Common myeloid progenitor, CD34-positive (primary cell): ENCODE measurements around the gene ASIC2.

ENCODE experiments used
- CTCF ChIA-PET: fragments of 350-600 bp; sonication (Branson Sonifier 250); formaldehyde crosslinking; loops from one replicate; lab custom pipeline; 2021; ENCODE audit warnings: antibody characterized with exemption; lab: Charles Lee
- POLR2A ChIA-PET: fragments of 350-600 bp; sonication (Branson Sonifier 250); formaldehyde crosslinking; loops from one replicate; lab custom pipeline; 2021; ENCODE audit warnings: antibody characterized with exemption; lab: Charles Lee
- DNase-seq, 3 donors: peaks; one replicate each; pipeline versions ENCODE4 v3.0.0 to v3.0.0-alpha.2; 2013
- H3K27ac ChIP-seq, 2 experiments: 1 replicate in 1 of 2; 2 replicates in 1 of 2; pipeline ENCODE4 v1.7.0; 2013; ENCODE audit warnings: inconsistent platforms in 2 of 2, low read length in 2 of 2, mild to moderate bottlenecking in 2 of 2, low read depth in 1 of 2, moderate library complexity in 1 of 2; ENCODE audit not compliant: severe bottlenecking in 2 of 2, insufficient read depth in 1 of 2, poor library complexity in 1 of 2
- H3K27me3 ChIP-seq, 5 experiments: replicated peaks in 2 of 5; 1 replicate in 3 of 5; 2 replicates in 2 of 5; pipeline versions ENCODE4 v1.6.1 to v1.7.0; 2013; ENCODE audit warnings: low read length in 4 of 5, mild to moderate bottlenecking in 2 of 5, moderate library complexity in 2 of 5, inconsistent platforms in 1 of 5; ENCODE audit not compliant: insufficient read depth in 5 of 5, control insufficient read depth in 4 of 5
- H3K36me3 ChIP-seq, 4 experiments: 1 replicate in 2 of 4; 2 replicates in 2 of 4; pipeline versions ENCODE4 v1.6.1 to v1.7.0; 2013; ENCODE audit warnings: low read length in 3 of 4, control low read depth in 1 of 4, mild to moderate bottlenecking in 1 of 4; ENCODE audit not compliant: control insufficient read depth in 4 of 4, insufficient read depth in 4 of 4
- H3K4me1 ChIP-seq, 4 experiments: 1 replicate in 3 of 4; 2 replicates in 1 of 4; pipeline versions ENCODE4 v1.6.1 to v1.7.1; 2013; ENCODE audit warnings: low read length in 3 of 4, mild to moderate bottlenecking in 3 of 4, control low read depth in 1 of 4, inconsistent platforms in 1 of 4, moderate library complexity in 1 of 4; ENCODE audit not compliant: control insufficient read depth in 4 of 4, insufficient read depth in 4 of 4; ENCODE audit errors: control extremely low read depth in 1 of 4
- H3K4me3 ChIP-seq, 7 experiments: 1 replicate in 4 of 7; 2 replicates in 3 of 7; pipeline versions ENCODE4 v1.5.1 to v1.7.0; 2013; ENCODE audit warnings: mild to moderate bottlenecking in 7 of 7, low read length in 6 of 7, moderate library complexity in 6 of 7, inconsistent platforms in 2 of 7, low read depth in 2 of 7, control low read depth in 1 of 7; ENCODE audit not compliant: insufficient read depth in 4 of 7, control insufficient read depth in 1 of 7; ENCODE audit errors: extremely low read depth in 1 of 7
- H3K9me3 ChIP-seq, 5 experiments: 1 replicate in 4 of 5; 2 replicates in 1 of 5; pipeline versions ENCODE4 v1.6.1 to v1.7.1; 2013; ENCODE audit warnings: low read length in 4 of 5, mild to moderate bottlenecking in 2 of 5, inconsistent platforms in 1 of 5, low read depth in 1 of 5, moderate library complexity in 1 of 5; ENCODE audit not compliant: control insufficient read depth in 4 of 5, insufficient read depth in 2 of 5; ENCODE audit errors: control extremely low read depth in 1 of 5
- WGBS: methylation state at CpG from one replicate; pipeline ENCODE4 v1.1.5; 2013; ENCODE audit not compliant: insufficient coverage; 5-methylcytosine and 5-hydroxymethylcytosine counted together

The ASIC2 gene

GRCh38 chr17:33302394-33302793 is 9.3 kb upstream of the ASIC2 start:
- peak in 2 of 3 donors; percentile 9 to 20 for DNase-seq
- Histone ChIP-seq H3K9me3 (peaks cover 0 to 2% (median 0%) of the 10 kb centered on the region in 5 experiments), H3K4me1 (peaks cover 0 to 20% (median 2%) of the 10 kb centered on the region in 4 experiments), H3K27me3 (peaks cover 0 to 10% (median 2%) of the 10 kb centered on the region in 5 experiments), H3K27ac (no peak overlapping the region), H3K4me3 (no peak overlapping the region), H3K36me3 (no peaks in the 10 kb centered on the region)
- ChIA-PET POLR2A (no interaction called here), CTCF (no interaction called here)

GRCh38 chr17:33300241-33300640 is 7.1 kb upstream of the ASIC2 start:
- CTCF ChIA-PET: no interaction called here
- no peak overlapping the region for H3K27ac ChIP-seq
- H3K27me3 ChIP-seq: peaks cover 2 to 22% (median 4%) of the 10 kb centered on the region in 5 experiments
- DNase-seq: no peak
- no peaks in the 10 kb centered on the region for H3K9me3 ChIP-seq
- POLR2A ChIA-PET: no interaction called here
- no peaks in the 10 kb centered on the region for H3K36me3 ChIP-seq
- H3K4me1 ChIP-seq: peaks cover 0 to 20% (median 2%) of the 10 kb centered on the region in 4 experiments
- no peak overlapping the region for H3K4me3 ChIP-seq

GRCh38 chr17:33299115-33299514 is 6.0 kb upstream of the ASIC2 start:
- H3K36me3 ChIP-seq: no peaks in the 10 kb centered on the region
- peaks cover 9 to 33% (median 9%) of the 10 kb centered on the region in 5 experiments for H3K27me3 ChIP-seq
- WGBS: 86% methylated on average over 1 of the region's 2 CpGs
- H3K4me1 ChIP-seq: peaks cover 0 to 20% (median 2%) of the 10 kb centered on the region in 4 experiments
- DNase-seq: no peak
- no peak overlapping the region for H3K27ac ChIP-seq
- CTCF ChIA-PET: no interaction called here
- no peaks in the 10 kb centered on the region for H3K9me3 ChIP-seq
- no peak overlapping the region for H3K4me3 ChIP-seq
- POLR2A ChIA-PET: no interaction called here

GRCh38 chr17:33297643-33298042 is 4.5 kb upstream of the ASIC2 start:
- Histone ChIP-seq H3K4me3 (no peak overlapping the region), H3K36me3 (no peaks in the 10 kb centered on the region), H3K27me3 (peaks cover 15 to 48% (median 15%) of the 10 kb centered on the region in 5 experiments), H3K9me3 (no peaks in the 10 kb centered on the region), H3K4me1 (peaks cover 0 to 20% (median 5%) of the 10 kb centered on the region in 4 experiments), H3K27ac (no peak overlapping the region)
- WGBS: no CpG with 5 or more reads among the region's 4 CpGs
- ChIA-PET CTCF (no interaction called here), POLR2A (no interaction called here)
- no peak for DNase-seq

- peaks cover 15 to 70% (median 28%) of the 10 kb centered on the region in 5 experiments for H3K27me3 ChIP-seq
- no peaks in the 10 kb centered on the region for H3K36me3 ChIP-seq
- no peaks in the 10 kb centered on the region for H3K9me3 ChIP-seq
- POLR2A ChIA-PET: no interaction called here
- H3K4me3 ChIP-seq: no peak overlapping the region
- H3K4me1 ChIP-seq: peaks cover 0 to 23% (median 11%) of the 10 kb centered on the region in 4 experiments
- CTCF ChIA-PET: no interaction called here
- WGBS: 0% methylated on average over 1 of the region's 1 CpG
- H3K27ac ChIP-seq: no peak overlapping the region
- DNase-seq: peak in 1 of 3 donors; percentile 10
These were observed 1.9 kb upstream of the ASIC2 start for GRCh38 chr17:33294994-33295393.

DNA sequence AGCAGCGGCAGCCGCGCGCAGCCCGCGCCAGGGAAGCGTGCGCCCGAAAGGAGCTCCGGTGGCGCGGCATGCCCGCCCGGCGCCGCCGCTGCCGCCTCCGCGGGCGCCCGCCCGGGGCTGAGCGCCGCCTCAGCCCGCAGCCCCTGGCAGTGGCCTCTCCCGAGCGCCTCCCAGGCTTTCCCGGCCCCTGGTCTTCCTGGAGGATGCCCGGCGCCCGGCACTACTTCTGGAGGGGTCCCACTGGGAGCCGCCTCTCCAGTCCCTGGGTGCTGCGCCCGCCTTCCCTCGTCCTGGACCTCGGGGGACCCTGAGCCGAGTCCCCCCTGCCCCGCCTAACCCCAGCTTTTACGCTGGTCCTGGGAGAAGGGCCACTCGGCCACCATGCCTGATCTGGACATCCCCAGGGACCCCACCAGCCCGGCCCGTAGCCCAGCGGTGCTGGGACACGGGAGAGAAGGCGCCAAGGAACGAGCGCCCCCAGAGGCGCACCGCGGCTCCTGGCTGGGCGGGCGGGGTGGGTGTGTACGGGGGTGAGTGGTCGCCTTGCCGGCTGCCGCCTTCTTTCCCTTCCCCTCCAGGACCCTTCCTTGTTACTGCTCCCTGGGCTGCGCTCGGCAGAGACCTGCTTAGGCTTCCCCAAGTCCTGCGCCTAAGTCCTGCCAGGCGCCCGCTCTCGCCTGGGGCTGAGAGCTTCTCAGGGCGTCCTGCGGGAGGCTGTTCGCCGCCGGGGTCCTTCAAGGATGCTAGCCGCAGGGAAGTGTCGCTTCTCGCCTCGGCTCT is 704 bp downstream of the ASIC2 start:
- WGBS: under 1% methylated on average over 52 of the region's 72 CpGs
- Histone ChIP-seq H3K36me3 (no peaks in the 10 kb centered on the region), H3K27me3 (peaks cover 19 to 95% (median 38%) of the 10 kb centered on the region in 5 experiments), H3K4me3 (peak overlapping the region in 5 of 7 experiments; percentile 16 to 67 (median 50)), H3K27ac (no peak overlapping the region), H3K4me1 (peaks cover 0 to 23% (median 11%) of the 10 kb centered on the region in 4 experiments), H3K9me3 (no peaks in the 10 kb centered on the region)
- ChIA-PET POLR2A (interaction anchor here (0.5 kb wide), 1 partner anchor 248 kb away, joined by 7 read pairs; no protein-coding TSS in a partner anchor), CTCF (interaction anchor here (0.9 kb wide), 1 partner anchor 13 kb away, joined by 6 read pairs; no protein-coding TSS in a partner anchor)
- peak; percentile 15 to 45 (median 31) for DNase-seq
